ENCODE measurements around the gene FAM162B.
"Not testable (repeated sequence)": the region's sequence is repeated elsewhere in the genome, so short reads cannot be mapped to it uniquely, and the experiment has no call there.

FAM162B gene

GRCh38 chr6:116764961-116765841, at the start of gene FAM162B:
TSS of gene FAM162B (minus strand) at chr6:116765719. CDS start at chr6:116765576, 143 bp downstream.
- no peak for DNase-seq

- DNase-seq = no peak
Measured at GRCh38 chr6:116812051-116812650, 46.6 kb upstream of the FAM162B start.

- DNase-seq = no peak
Measured at GRCh38 chr6:116801971-116802370, 36.5 kb upstream of the FAM162B start.

- no peak for DNase-seq
Measured at GRCh38 chr6:116799945-116800344, 34.4 kb upstream of the FAM162B start.

- DNase-seq = no peak
Measured at GRCh38 chr6:116797585-116797984, 32.1 kb upstream of the FAM162B start.

GRCh38 chr6:116793224-116793623, 27.7 kb upstream of the FAM162B start:
- DNase-seq = no peak

- no peak for DNase-seq
Measured at GRCh38 chr6:116783852-116784251, 18.3 kb upstream of the FAM162B start.

GRCh38 chr6:116779573-116780164, 14.2 kb upstream of the FAM162B start:
- DNase-seq = peak; percentile 42

- DNase-seq = no peak
Measured at GRCh38 chr6:116773886-116774285, 8.4 kb upstream of the FAM162B start.

GRCh38 chr6:116772450-116772849, 6.9 kb upstream of the FAM162B start:
- DNase-seq = no peak

- no peak for DNase-seq
Measured at GRCh38 chr6:116767715-116768114, 2.2 kb upstream of the FAM162B start.

- DNase-seq = no peak
Measured at GRCh38 chr6:116766506-116767176, 1.1 kb upstream of the FAM162B start.

- no peak for DNase-seq
Measured at GRCh38 chr6:116764629-116764960, 924 bp downstream of the FAM162B start.

GRCh38 chr6:116763906-116764628, 1.5 kb downstream of the FAM162B start:
- no peak for DNase-seq

GRCh38 chr6:116763048-116763447, 2.5 kb downstream of the FAM162B start:
- no peak for DNase-seq

- no peak for DNase-seq
Measured at GRCh38 chr6:116762235-116762634, 3.3 kb downstream of the FAM162B start.

- no peak for DNase-seq
Measured at GRCh38 chr6:116761779-116762178, 3.7 kb downstream of the FAM162B start.

GRCh38 chr6:116745176-116745575, 20.3 kb downstream of the FAM162B start:
- no peak for DNase-seq

- no peak for DNase-seq
Measured at GRCh38 chr6:116741571-116741970, 23.9 kb downstream of the FAM162B start.

- not testable (repeated sequence) for DNase-seq
Measured at GRCh38 chr6:116740486-116740885, 25.0 kb downstream of the FAM162B start.

GRCh38 chr6:116737004-116737403, 28.5 kb downstream of the FAM162B start:
- no peak for DNase-seq

GRCh38 chr6:116730513-116730912, 35.0 kb downstream of the FAM162B start:
- no peak for DNase-seq

- DNase-seq = no peak
Measured at GRCh38 chr6:116726947-116727346, 38.6 kb downstream of the FAM162B start.
